ENCODE results near the gene EBF3. TPM values are rescaled to one million over a fixed set of nuclear protein-coding genes. Genes with fewer than 3 reads are reported as not detected.

Gene EBF3
- total and polyA plus RNA-seq, 9 of the 15 experiments (the other 6 are each of a cell fraction or from before 2014, with no cell fraction given): not detected

- H3K9me3 ChIP-seq (replicated peaks; ENCODE audit: control insufficient read depth, insufficient read depth, low read depth, low read length): no peaks in the 10 kb centered on the region
- DNase-seq (ENCODE audit: extremely low read depth in 1 of 4, low spot score in 3 of 4) (no peak), ATAC-seq (no peak), FAIRE-seq (no peak)
- POLR2A ChIA-PET: no interaction called here
- H3K9ac ChIP-seq (ENCODE audit: insufficient read depth in 1 of 2, low read depth in 2 of 2, low read length in 2 of 2): no peak overlapping the region
- H3K27me3 ChIP-seq (ENCODE audit: control insufficient read depth in 2 of 2, insufficient read depth in 2 of 2, low read length in 2 of 2): peaks cover 0 to 9% of the 10 kb centered on the region in 2 experiments; a peak in 1 of 5 replicates
- no peak overlapping the region for H3K4me2 ChIP-seq (ENCODE audit: insufficient read depth, low read length)
- H3K27ac ChIP-seq (ENCODE audit: extremely low read depth, low read depth, low read length): no peak overlapping the region
- H3K79me2 ChIP-seq (ENCODE audit: control insufficient read depth, insufficient read depth, low read length): no peaks in the 10 kb centered on the region
- in situ Hi-C loops (cut with MboI): no loop called here
- 2% methylated on average over 10 of the region's 22 CpGs for WGBS (ENCODE audit: insufficient coverage, low coverage, missing lambda C conversion rate)
- no peaks in the 10 kb centered on the region for H4K20me1 ChIP-seq (replicated peaks; ENCODE audit: control insufficient read depth, insufficient read depth, low read length)
- TF ChIP-seq, protein P1, sequence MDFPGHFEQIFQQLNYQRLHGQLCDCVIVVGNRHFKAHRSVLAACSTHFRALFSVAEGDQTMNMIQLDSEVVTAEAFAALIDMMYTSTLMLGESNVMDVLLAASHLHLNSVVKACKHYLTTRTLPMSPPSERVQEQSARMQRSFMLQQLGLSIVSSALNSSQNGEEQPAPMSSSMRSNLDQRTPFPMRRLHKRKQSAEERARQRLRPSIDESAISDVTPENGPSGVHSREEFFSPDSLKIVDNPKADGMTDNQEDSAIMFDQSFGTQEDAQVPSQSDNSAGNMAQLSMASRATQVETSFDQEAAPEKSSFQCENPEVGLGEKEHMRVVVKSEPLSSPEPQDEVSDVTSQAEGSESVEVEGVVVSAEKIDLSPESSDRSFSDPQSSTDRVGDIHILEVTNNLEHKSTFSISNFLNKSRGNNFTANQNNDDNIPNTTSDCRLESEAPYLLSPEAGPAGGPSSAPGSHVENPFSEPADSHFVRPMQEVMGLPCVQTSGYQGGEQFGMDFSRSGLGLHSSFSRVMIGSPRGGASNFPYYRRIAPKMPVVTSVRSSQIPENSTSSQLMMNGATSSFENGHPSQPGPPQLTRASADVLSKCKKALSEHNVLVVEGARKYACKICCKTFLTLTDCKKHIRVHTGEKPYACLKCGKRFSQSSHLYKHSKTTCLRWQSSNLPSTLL (IDR thresholded peaks at IDR 0.05): no peak
- no peak for TF ChIP-seq CBFA2T2 (conservative IDR thresholded peaks at IDR 0.05)
- CTCF ChIA-PET (ENCODE audit: low intra/inter-chr PET ratio): no interaction called here
- no TSS peak for BruUV-seq (replicated peaks)
- no peaks in the 10 kb centered on the region for H3K36me3 ChIP-seq (ENCODE audit: control insufficient read depth, insufficient read depth, low read length)
- no peaks in the 10 kb centered on the region for H3K9me1 ChIP-seq (ENCODE audit: control insufficient read depth, insufficient read depth, low read length)
- intact Hi-C loops (cut with micrococcal nuclease): no loop called here
- no peak overlapping the region for H3K4me3 ChIP-seq
- no peaks in the 10 kb centered on the region; a peak in 1 of 5 replicates for H3K4me1 ChIP-seq (replicated peaks in 1 of 2; ENCODE audit: control insufficient read depth in 2 of 2, insufficient read depth in 2 of 2, low read length in 2 of 2)
- no peak overlapping the region for H2AFZ ChIP-seq (ENCODE audit: low read depth, low read length)
Measured at GRCh38 chr10:129832573-129833467, 131.3 kb downstream of the EBF3 start.

- WGBS (ENCODE audit: insufficient coverage, low coverage, missing lambda C conversion rate): 0% methylated on average over 4 of the region's 8 CpGs
- H3K9me1 ChIP-seq (ENCODE audit: control insufficient read depth, insufficient read depth, low read length): no peaks in the 10 kb centered on the region
- peaks cover 0 to 8% of the 10 kb centered on the region in 2 experiments; a peak in 1 of 5 replicates for H3K27me3 ChIP-seq (ENCODE audit: control insufficient read depth in 2 of 2, insufficient read depth in 2 of 2, low read length in 2 of 2)
- H3K9me3 ChIP-seq (replicated peaks; ENCODE audit: control insufficient read depth, insufficient read depth, low read depth, low read length): no peaks in the 10 kb centered on the region
- H2AFZ ChIP-seq (ENCODE audit: low read depth, low read length): no peak overlapping the region
- ChIA-PET CTCF (ENCODE audit: low intra/inter-chr PET ratio) (no interaction called here), POLR2A (no interaction called here)
- no peaks in the 10 kb centered on the region for H3K36me3 ChIP-seq (ENCODE audit: control insufficient read depth, insufficient read depth, low read length)
- intact Hi-C loops (cut with micrococcal nuclease) (no loop called here), in situ Hi-C loops (cut with MboI) (no loop called here)
- BruUV-seq (replicated peaks): no TSS peak
- no peaks in the 10 kb centered on the region for H4K20me1 ChIP-seq (replicated peaks; ENCODE audit: control insufficient read depth, insufficient read depth, low read length)
- H3K4me1 ChIP-seq (replicated peaks in 1 of 2; ENCODE audit: control insufficient read depth in 2 of 2, insufficient read depth in 2 of 2, low read length in 2 of 2): no peaks in the 10 kb centered on the region
- no peak for ATAC-seq
- FAIRE-seq: no peak
- TF ChIP-seq, protein P2, sequence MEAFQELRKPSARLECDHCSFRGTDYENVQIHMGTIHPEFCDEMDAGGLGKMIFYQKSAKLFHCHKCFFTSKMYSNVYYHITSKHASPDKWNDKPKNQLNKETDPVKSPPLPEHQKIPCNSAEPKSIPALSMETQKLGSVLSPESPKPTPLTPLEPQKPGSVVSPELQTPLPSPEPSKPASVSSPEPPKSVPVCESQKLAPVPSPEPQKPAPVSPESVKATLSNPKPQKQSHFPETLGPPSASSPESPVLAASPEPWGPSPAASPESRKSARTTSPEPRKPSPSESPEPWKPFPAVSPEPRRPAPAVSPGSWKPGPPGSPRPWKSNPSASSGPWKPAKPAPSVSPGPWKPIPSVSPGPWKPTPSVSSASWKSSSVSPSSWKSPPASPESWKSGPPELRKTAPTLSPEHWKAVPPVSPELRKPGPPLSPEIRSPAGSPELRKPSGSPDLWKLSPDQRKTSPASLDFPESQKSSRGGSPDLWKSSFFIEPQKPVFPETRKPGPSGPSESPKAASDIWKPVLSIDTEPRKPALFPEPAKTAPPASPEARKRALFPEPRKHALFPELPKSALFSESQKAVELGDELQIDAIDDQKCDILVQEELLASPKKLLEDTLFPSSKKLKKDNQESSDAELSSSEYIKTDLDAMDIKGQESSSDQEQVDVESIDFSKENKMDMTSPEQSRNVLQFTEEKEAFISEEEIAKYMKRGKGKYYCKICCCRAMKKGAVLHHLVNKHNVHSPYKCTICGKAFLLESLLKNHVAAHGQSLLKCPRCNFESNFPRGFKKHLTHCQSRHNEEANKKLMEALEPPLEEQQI (IDR thresholded peaks at IDR 0.05): no peak
- H3K4me3 ChIP-seq: no peak overlapping the region
- no peak overlapping the region for H3K4me2 ChIP-seq (ENCODE audit: insufficient read depth, low read length)
- no peak overlapping the region for H3K27ac ChIP-seq (ENCODE audit: extremely low read depth, low read depth, low read length)
- DNase-seq (ENCODE audit: extremely low read depth in 1 of 4, low spot score in 3 of 4): no peak
- H3K79me2 ChIP-seq (ENCODE audit: control insufficient read depth, insufficient read depth, low read length): no peaks in the 10 kb centered on the region
- no peak overlapping the region for H3K9ac ChIP-seq (ENCODE audit: insufficient read depth in 1 of 2, low read depth in 2 of 2, low read length in 2 of 2)
Measured at GRCh38 chr10:129831150-129831549, 132.9 kb downstream of the EBF3 start.
